HG03196 (cell line): Measurements from ENCODE around the gene CEP350.

Source experiments
- ATAC-seq: cut with Tn5 transposase; IDR thresholded peaks from one replicate; pipeline ENCODE4 v1.9.1; 2021; ENCODE audit not compliant: unreplicated experiment

CEP350 gene

GRCh38 chr1:180053594-180054567, 99.3 kb downstream of the CEP350 start:
- ATAC-seq, result no peak

- no peak for ATAC-seq
These were observed 103.3 kb downstream of the CEP350 start for GRCh38 chr1:180057883-180058396.

GRCh38 chr1:180061019-180061418, 106.4 kb downstream of the CEP350 start:
- no peak for ATAC-seq

- ATAC-seq, result no peak
These were observed 107.9 kb downstream of the CEP350 start for GRCh38 chr1:180062452-180062971.

- ATAC-seq, result no peak
These were observed 110.8 kb downstream of the CEP350 start for GRCh38 chr1:180065408-180065807.

- ATAC-seq, result no peak
These were observed 111.5 kb downstream of the CEP350 start for GRCh38 chr1:180066150-180066549.

GRCh38 chr1:180070286-180070685, 115.7 kb downstream of the CEP350 start:
- no peak for ATAC-seq

- ATAC-seq, result no peak
These were observed 117.1 kb downstream of the CEP350 start for GRCh38 chr1:180071759-180072158.

GRCh38 chr1:180080439-180080838, 125.8 kb downstream of the CEP350 start:
- ATAC-seq, result no peak

- ATAC-seq, result no peak
These were observed 126.9 kb downstream of the CEP350 start for GRCh38 chr1:180081474-180081873.

- no peak for ATAC-seq
These were observed 128.6 kb downstream of the CEP350 start for GRCh38 chr1:180083164-180083563.

GRCh38 chr1:180084867-180085266, 130.3 kb downstream of the CEP350 start:
- ATAC-seq, result no peak

- ATAC-seq, result no peak
These were observed 130.7 kb downstream of the CEP350 start for GRCh38 chr1:180085331-180085730.

- no peak for ATAC-seq
These were observed 138.5 kb downstream of the CEP350 start for GRCh38 chr1:180092931-180093650.

- ATAC-seq, result no peak
These were observed 140.2 kb downstream of the CEP350 start for GRCh38 chr1:180094705-180095295.

- no peak for ATAC-seq
These were observed 142.1 kb downstream of the CEP350 start for GRCh38 chr1:180096584-180097325.

GRCh38 chr1:180097326-180097605, 142.7 kb downstream of the CEP350 start:
- ATAC-seq, result no peak

GRCh38 chr1:180101411-180101810, 146.8 kb downstream of the CEP350 start:
- ATAC-seq, result no peak

- ATAC-seq, result no peak
These were observed 149.2 kb downstream of the CEP350 start for GRCh38 chr1:180103819-180104218.

GRCh38 chr1:180112091-180112490, 157.5 kb downstream of the CEP350 start:
- ATAC-seq, result no peak
